NCI-H2171 (cell line): Measurements from ENCODE around the gene PRR14L.

Source experiments
- DNase-seq: peaks from one replicate; lab custom pipeline; 2025; lab: John Stamatoyannopoulos, UW

Gene PRR14L

DNA sequence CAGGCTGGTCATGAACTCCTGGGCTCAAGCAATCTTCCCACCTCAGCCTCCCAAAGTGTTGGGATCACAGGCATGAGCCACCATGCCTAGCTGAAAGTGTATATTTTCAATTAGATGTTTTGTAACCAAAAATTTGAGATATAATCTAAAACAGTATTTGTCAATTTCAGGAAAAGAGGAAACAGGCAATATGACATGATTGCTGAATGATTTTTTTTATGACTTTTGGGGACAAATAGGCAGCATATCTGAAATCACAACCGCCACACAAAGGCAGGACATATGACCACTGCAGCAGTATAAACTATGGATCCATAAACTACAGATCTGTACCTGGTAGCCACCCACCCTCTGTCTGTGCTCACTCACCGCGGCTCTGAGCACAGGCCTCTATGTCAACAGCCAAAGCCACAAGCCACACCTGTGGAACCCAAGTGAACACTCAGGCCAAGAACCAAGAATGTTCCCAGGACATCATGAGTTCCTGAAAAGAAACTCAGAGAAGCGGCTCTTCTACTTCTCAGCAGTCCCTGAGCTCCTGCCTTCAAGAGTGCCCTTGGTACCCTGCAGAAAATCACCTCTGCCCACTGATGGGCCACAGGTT is 110.4 kb downstream of the PRR14L start:
- no peak for DNase-seq

DNA sequence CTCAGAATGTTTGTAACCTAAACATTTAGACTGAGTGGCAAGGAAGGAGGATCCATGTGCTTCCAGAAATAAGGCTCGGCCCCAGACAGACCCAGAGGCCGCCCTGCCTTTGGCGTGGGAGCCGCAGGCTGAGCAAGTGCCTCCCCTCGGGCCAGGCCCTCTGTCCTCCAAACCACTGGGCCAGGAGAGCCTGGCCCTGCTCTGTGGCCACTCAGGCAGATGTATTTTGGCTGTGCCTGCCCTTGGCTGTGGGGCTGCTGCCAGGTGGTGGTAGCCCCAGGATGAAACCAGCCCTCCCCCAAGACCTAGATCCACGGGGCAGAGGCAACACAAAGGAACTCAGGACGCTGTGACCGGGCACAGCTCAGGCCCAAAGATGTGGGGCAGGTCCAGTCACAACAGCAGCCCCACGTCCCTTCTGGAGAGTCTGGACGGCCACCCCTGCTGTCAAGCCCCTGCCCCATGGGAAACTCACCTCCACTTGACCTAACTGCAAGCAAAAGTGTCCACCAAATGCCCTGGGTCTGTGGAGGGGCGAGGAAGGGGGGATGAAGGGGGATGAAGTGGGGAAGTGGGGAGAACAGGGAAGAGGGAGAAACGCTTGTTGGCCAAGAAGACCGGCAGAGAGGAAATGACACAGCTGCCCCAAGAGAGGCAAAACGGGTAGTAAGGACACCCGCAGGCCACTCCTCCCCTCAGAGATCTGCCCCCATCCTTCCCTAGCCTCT is 111.9 kb downstream of the PRR14L start:
- no peak for DNase-seq

- DNase-seq = no peak
Measured at GRCh38 chr22:31637447-31637890, 112.5 kb downstream of the PRR14L start.

- DNase-seq = no peak
Measured at GRCh38 chr22:31635638-31636306, 114.2 kb downstream of the PRR14L start.

DNA sequence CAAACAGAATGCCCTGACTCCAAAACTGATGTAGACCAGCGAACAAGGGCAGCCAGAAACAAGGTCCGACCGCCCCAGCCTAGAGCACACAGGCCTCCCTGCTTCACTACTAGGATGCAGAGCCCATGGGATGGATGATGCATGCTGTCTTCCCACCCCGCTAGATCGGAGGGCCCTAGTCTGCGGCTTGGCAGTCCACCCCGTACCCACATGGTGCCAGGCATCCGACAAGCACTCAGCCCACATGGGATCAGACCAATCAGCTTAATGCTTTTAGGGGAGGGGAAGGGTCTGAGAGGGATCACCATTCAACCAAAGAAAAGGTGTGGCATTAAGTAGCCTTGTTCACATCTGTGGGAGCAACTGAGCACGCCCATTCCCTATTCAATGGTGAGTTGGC is 118.5 kb downstream of the PRR14L start:
- no peak for DNase-seq
